ENCODE measurements around the gene SUMF2.

GRCh38 chr7:56110611-56111010 lies 46.5 kb downstream of the SUMF2 start:
- no peak for TF ChIP-seq POLR2A (IDR thresholded peaks at IDR 0.05; ENCODE audit: low read depth, low read length)
- no peak for TF ChIP-seq POLR2AphosphoS5 (IDR thresholded peaks at IDR 0.05; ENCODE audit: low read depth, low read length)
- TF ChIP-seq TAF1 (IDR thresholded peaks at IDR 0.05; ENCODE audit: low read depth, low read length), result no peak
- TF ChIP-seq POU2F2 (IDR thresholded peaks at IDR 0.05; ENCODE audit: low read depth, low read length), result no peak

All from GM12891 (cell line).